LNCAP (cell line): Measurements from ENCODE around the gene PTK7.

Experiments used
- TF ChIP-seq, protein P1 (sequence below): fragments of 450-650 bp; IDR thresholded peaks from 2 replicates; pipeline ENCODE4 v1.5.1; 2017; ENCODE audit warnings: mild to moderate bottlenecking

Gene PTK7

DNA sequence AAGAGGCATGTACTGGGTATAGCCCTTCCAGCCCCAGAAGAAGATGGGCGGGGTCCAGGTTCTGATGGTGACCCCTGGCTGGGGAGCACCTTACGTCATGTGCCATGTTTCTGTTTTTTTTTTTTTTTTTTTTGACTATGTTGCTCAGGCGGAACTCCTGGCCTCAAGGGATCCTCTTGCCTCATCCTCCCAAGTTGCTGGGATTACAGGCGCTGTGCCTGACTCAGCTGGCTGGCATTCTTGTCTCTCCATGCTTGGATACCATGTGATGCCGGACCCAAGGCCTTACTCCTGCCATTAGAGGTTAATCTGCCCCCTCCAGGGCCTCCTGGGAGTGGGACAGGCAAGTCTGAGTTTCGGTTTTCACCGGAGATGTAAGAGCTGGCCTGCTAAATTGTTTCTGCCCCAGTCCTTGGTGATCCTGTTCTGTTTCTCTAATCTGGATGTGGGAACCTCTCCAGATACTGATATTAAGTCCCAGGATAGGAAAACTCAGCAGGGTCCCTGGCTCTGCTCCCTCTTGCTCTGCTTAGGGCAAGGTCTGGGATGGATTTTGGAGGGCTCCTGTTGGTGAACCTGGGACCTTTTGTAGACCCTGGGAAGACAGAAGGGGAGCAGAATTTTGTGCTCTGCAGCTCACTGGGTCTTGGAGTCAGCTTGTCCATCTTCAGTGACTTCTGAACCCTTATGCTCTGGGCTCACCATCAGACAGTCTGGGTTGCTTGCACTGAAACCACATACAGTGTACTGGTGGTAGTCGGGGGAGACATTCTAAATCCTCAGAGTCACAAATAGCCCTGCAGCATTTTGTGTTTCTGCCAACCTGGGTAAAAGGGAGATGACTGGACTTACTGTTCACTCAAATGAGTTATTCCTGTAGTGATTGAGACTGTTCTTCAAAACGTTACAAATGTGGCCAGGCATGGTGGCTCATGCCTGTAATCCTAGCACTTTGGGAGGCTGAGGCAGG is 45.1 kb downstream of the PTK7 start:
- TF ChIP-seq, protein P1, sequence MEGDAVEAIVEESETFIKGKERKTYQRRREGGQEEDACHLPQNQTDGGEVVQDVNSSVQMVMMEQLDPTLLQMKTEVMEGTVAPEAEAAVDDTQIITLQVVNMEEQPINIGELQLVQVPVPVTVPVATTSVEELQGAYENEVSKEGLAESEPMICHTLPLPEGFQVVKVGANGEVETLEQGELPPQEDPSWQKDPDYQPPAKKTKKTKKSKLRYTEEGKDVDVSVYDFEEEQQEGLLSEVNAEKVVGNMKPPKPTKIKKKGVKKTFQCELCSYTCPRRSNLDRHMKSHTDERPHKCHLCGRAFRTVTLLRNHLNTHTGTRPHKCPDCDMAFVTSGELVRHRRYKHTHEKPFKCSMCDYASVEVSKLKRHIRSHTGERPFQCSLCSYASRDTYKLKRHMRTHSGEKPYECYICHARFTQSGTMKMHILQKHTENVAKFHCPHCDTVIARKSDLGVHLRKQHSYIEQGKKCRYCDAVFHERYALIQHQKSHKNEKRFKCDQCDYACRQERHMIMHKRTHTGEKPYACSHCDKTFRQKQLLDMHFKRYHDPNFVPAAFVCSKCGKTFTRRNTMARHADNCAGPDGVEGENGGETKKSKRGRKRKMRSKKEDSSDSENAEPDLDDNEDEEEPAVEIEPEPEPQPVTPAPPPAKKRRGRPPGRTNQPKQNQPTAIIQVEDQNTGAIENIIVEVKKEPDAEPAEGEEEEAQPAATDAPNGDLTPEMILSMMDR: no peak

DNA sequence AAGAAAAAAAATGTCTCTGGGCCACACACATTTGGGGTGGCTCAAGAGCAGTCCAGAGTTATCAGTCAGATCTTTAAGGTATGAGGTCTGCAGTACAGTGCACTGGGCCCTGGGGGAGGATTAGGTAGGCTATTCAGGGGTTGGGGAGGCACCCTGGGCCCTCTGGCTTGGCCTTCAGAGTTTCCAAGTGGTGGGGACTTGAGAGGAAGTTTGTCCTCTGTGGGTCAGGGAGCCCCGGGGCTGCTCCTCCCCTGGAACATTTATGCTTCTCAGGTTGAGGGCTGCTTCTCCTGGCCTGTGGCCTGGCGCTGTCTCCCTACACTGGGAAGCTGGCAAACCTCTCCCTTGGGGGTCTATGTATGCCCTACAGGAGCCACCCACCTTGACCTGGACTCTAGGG is 46.0 kb downstream of the PTK7 start:
- TF ChIP-seq, protein P1: no peak

DNA sequence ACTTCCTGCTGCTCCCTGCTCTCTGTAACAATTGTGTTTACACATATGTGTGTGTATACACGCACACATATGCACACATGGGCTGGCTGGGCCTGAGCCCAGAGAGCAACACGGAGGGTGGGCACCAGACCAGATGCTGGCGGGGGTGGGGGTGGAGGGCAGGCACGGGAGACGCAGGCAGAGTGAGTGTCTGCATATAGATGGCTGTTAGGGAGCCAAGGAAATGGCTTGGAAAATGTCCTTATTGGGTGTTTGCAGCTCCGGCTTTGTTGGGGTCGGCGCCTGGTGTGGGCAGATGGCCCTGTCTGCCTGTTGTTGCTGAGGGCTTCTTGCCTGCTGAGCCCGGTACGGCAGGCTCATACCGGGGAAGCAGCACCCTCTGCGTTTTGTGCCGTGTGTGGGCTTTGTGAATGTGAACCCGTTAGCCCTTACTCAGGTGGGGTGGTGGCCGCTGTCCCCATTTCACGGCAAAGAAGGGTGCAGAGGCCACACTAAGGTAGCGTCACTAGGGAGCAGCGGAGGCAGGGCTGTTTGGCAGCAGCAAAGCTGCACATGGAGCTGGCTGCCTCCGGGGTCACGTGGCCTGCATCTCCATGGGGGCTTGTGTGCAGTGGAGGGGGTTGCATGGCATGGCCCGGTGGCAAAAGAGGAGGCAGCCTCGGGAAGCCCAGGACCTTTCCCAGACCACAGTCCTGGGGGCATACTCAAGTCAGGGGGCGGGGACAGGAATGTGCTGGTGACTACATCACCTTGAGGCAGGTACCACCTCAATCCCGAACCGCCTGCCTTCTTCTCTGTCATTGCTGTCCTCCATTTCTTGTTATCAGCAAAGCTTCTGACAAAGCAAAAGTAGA is 47.6 kb downstream of the PTK7 start:
- TF ChIP-seq, protein P1: no peak

DNA sequence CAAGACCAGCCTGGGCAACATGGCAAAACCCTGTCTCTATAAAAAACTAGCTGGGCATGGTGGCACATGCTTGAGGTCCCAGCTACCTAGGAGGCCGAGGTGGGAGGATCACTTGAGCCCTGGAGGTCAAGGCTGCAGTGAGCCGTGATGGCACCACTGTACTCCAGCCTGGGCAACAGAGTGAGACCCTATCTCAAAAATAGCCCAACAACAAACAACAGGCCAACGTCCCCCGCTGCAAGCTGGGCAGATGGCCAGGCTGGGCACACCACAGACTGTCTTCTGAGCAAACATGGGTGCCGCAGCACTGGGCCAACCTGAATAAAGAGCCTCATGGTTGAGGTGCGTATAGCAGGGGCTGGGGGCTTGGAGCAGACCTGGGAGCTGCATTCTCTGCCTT is 48.4 kb downstream of the PTK7 start:
- TF ChIP-seq, protein P1: no peak

DNA sequence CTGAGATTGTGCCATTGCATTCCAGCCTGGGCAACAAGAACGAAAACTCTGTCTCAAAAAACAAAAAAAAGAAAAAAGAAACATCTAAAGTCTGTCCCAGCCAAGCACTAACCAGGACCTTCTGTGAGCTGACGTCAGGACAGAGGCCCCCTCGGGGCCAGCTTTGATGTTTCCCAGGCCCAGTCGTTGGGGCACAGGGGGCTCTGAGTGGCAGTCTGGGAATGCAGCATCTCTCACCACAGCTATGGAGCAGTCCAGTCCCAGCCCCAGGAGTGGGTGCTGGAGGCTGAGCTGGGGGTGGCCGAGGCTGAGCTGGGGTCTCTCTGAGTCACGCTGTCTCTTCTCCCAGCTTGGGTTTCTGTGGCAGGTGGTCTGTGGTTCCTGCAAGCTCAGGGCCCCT is 49.0 kb downstream of the PTK7 start:
- TF ChIP-seq, protein P1: no peak

DNA sequence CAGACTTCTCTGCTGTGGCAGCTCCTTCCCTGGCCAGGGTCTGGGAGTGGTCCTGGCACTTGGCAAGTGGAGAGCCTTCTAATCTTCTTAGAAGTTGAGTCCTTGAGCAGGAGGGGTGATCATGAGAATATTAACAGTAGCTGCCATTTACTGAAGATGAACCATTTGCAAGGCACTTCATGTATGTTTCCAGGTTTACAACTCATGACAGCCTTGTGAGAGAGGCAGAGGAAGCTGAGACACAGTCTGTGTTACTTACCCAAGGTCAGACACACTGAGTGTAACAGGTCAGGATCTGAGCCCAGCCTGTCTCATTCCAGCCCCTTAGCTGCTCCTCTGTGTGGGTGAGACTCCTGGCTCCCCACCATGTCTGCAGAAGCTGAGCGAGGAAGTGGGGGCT is 49.4 kb downstream of the PTK7 start:
- TF ChIP-seq, protein P1: no peak

DNA sequence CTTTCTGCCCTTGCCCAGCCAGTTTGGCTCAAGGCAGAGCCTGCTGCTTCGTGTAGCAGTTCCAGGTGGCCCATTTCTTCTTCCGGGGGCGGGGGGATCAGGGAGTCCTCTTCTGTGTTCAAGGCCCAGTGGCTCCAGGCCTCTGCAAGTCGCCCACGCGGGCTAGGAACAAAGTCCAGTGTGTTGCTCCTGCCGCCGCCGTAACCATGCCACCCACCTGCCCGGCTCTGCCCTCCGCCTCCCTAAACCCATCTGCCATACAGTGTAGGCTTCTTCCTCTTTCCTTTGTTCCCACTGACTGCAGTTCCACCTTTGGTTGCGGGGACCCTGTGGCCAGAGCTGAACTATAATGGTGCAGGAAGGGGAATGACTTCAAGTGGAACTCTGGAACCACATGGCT is 51.1 kb downstream of the PTK7 start:
- TF ChIP-seq, protein P1: no peak
